Activated naive CD8-positive, alpha-beta T cell treated with anti-CD3 and anti-CD28 coated beads, Interleukin-2, amount 50 U/mL, for 16 hours (primary cell): ENCODE data around the gene SFRP4.

Experiments used
- DNase-seq: peaks from one replicate; pipeline ENCODE4 v3.0.0-alpha.2; 2020; ENCODE audit warnings: low read depth, low spot score

SFRP4 gene

DNA sequence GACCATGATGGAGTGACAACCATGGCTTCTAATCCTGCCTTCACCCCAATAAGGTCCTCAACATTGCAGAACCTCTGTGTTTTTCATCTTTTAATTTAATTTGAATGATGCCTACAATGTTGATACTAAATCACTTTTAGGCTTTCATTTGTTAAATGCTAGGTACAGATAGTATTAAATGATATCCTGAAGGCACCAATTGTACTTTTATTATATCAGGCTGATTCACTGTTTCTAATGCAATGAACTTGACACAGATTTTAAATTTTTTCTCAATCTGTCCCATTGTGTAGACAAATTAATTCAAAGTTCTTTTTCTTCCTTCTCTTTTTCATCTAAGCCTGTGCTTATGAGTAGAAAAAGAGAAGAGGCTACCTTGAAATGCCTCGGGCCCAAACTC lies 9.0 kb upstream of the SFRP4 start:
- DNase-seq, result no peak

- no peak for DNase-seq
These were observed 7.9 kb upstream of the SFRP4 start for GRCh38 chr7:37924491-37925041.

DNA sequence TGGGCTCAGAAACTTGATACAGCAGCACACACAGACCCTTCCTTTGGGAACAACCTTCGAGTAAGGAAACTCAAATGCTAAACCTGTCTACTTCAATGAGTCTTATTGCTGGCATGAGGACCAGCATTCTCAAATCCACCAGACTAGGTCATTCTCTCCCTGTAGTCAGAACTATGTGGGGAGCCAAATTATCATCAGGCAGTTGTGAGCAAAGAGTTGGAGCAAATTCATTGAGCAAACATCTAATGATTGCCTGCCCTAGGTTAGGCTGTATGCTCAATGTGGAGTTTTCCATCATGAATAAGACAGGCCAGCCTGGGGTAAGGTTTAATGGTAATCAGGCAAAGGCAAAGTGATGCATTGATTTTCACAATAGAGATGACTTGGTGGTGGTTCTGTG lies 7.4 kb upstream of the SFRP4 start:
- DNase-seq, result no peak

- DNase-seq, result no peak
These were observed 5.3 kb upstream of the SFRP4 start for GRCh38 chr7:37921876-37922275.

- DNase-seq, result no peak
These were observed 4.5 kb upstream of the SFRP4 start for GRCh38 chr7:37920849-37921805.

DNA sequence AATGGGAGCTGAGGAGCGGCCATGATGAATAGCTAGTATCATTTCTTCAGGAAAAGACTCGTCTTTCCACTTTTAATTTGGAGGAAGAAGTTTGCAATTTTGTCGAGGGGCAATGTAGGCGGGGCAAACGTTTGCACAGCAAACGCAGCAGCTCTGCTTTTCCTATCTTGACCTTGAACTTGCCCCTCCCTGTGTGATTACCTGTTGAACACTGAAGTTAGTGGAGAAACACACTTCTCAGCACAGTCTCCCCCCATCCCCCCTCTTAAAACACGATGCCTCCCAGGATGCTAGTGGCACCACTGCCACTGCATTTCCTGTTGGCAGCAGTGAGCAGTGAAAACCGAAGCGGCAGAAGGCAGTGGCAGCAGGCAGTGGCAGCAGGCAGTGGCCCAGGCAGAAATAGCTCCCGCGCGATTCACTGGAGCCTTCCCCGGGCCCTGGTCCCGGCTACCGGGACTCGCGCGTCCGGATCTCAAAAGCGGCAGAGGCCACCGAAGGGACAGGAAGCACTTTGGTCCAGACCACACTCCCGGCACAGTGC lies 3.8 kb upstream of the SFRP4 start, which contains the start of gene EPDR1:
TSS of gene EPDR1 (plus strand) at position 336 of the 544 bp plus-strand sequence. CDS start 300 bp downstream, outside the sequence.
- DNase-seq, result no peak

- no peak for DNase-seq
These were observed 1.9 kb upstream of the SFRP4 start for GRCh38 chr7:37918526-37918925.

- no peak for DNase-seq
These were observed 472 bp downstream of the SFRP4 start for GRCh38 chr7:37916017-37916672.

- DNase-seq, result no peak
These were observed 1.2 kb downstream of the SFRP4 start for GRCh38 chr7:37915438-37915837.

GRCh38 chr7:37912756-37913155 lies 3.9 kb downstream of the SFRP4 start:
- DNase-seq, result no peak

- DNase-seq, result no peak
These were observed 8.3 kb downstream of the SFRP4 start for GRCh38 chr7:37908221-37908788.

GRCh38 chr7:37901890-37902524 lies 14.6 kb downstream of the SFRP4 start:
- DNase-seq, result no peak

GRCh38 chr7:37901236-37901827 lies 15.3 kb downstream of the SFRP4 start:
- DNase-seq, result no peak

GRCh38 chr7:37899712-37900247 lies 16.8 kb downstream of the SFRP4 start:
- DNase-seq, result no peak

- no peak for DNase-seq
These were observed 21.9 kb downstream of the SFRP4 start for GRCh38 chr7:37894671-37895070.

- no peak for DNase-seq
These were observed 23.3 kb downstream of the SFRP4 start for GRCh38 chr7:37893359-37893758.

DNA sequence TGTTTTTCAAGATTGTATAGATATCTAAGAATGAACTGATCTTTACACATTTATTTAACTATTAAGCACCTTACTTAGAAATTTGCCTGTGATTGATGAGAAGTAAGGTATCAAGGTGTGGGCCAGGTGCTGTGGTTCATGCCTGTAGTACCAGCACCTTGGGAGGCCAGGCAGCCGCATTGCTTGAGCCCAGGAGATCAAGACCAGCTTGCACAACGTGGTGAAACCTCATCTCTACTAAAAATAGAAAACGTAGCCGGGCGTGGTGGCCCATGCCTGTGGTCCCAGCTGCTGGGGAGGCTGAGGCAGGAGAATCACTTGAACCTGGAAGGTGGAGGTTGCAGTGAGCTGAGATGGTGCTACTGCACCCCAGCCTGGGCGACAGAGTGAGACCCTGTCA lies 34.5 kb downstream of the SFRP4 start:
- DNase-seq, result no peak
